MM.1S (cell line): ENCODE results near the gene ZNF681.

Experiments used
- DNase-seq: peaks from one replicate; pipeline ENCODE4 v3.0.0-alpha.2; 2015
- H2AFZ ChIP-seq: fragments of 300-600 bp; sonication (generic); 2 replicates; pipeline ENCODE4 v1.6.0; 2016; ENCODE audit warnings: antibody characterized with exemption, low read length
- H3F3A ChIP-seq: fragments of 300-600 bp; sonication (generic); 2 replicates; pipeline ENCODE4 v1.6.1; 2016; ENCODE audit warnings: mild to moderate bottlenecking, antibody characterized with exemption, low read length, moderate library complexity, mixed read lengths; ENCODE audit not compliant: insufficient read depth
- H3K27ac ChIP-seq: fragments of 300-600 bp; sonication (generic); 2 replicates; pipeline ENCODE4 v1.5.1; 2016; ENCODE audit warnings: mild to moderate bottlenecking, low read length
- H3K27me3 ChIP-seq: fragments of 300-600 bp; sonication (generic); replicated peaks from 2 replicates; pipeline ENCODE4 v1.6.0; 2016; ENCODE audit warnings: low read length; ENCODE audit not compliant: insufficient read depth
- H3K36me3 ChIP-seq: fragments of 300-600 bp; sonication (generic); replicated peaks from 2 replicates; pipeline ENCODE4 v1.6.1; 2016; ENCODE audit warnings: mild to moderate bottlenecking, low read length, mixed read lengths; ENCODE audit not compliant: insufficient read depth
- H3K4me1 ChIP-seq: fragments of 300-600 bp; sonication (generic); 2 replicates; pipeline ENCODE4 v1.6.1; 2016; ENCODE audit warnings: low read length, mixed read lengths
- H3K4me2 ChIP-seq: fragments of 300-600 bp; sonication (generic); 2 replicates; pipeline ENCODE4 v1.6.0; 2016; ENCODE audit warnings: low read depth, low read length
- H3K4me3 ChIP-seq: fragments of 300-600 bp; sonication (generic); 2 replicates; pipeline ENCODE4 v1.5.1; 2016; ENCODE audit warnings: low read length, mixed read lengths
- H3K79me2 ChIP-seq: fragments of 300-600 bp; sonication (generic); 2 replicates; pipeline ENCODE4 v1.6.1; 2016; ENCODE audit warnings: mixed run types, low read length, mixed read lengths
- H3K9ac ChIP-seq: fragments of 300-600 bp; sonication (generic); 2 replicates; pipeline ENCODE4 v1.6.1; 2016; ENCODE audit warnings: low read length, mixed read lengths
- H3K9me2 ChIP-seq: fragments of 300-600 bp; sonication (generic); replicated peaks from 2 replicates; pipeline ENCODE4 v1.6.1; 2016; ENCODE audit warnings: mild to moderate bottlenecking, low read length, mixed read lengths; ENCODE audit not compliant: insufficient read depth
- H3K9me3 ChIP-seq: fragments of 300-600 bp; sonication (generic); replicated peaks from 2 replicates; pipeline ENCODE4 v1.6.1; 2016; ENCODE audit warnings: mild to moderate bottlenecking, low read length, mixed read lengths; ENCODE audit not compliant: insufficient read depth
- H4K20me1 ChIP-seq: fragments of 300-600 bp; sonication (generic); 2 replicates; pipeline ENCODE4 v1.6.1; 2016; ENCODE audit warnings: mild to moderate bottlenecking, low read length, moderate library complexity, mixed read lengths; ENCODE audit not compliant: insufficient read depth
- EZH2 ChIP-seq: fragments of 300-600 bp; sonication (generic); optimal IDR thresholded peaks from 2 replicates; pipeline ENCODE3; 2017; ENCODE audit warnings: low read depth, mild to moderate bottlenecking, antibody characterized with exemption, low read length, mixed read lengths
- EZH2phosphoT487 ChIP-seq: fragments of 300-600 bp; sonication (generic); IDR thresholded peaks from 2 replicates; pipeline ENCODE4 v1.6.1; 2018; ENCODE audit warnings: antibody characterized with exemption, low read length
- TF ChIP-seq, protein P1 (sequence below): fragments of 300-600 bp; sonication (generic); IDR thresholded peaks from 2 replicates; pipeline ENCODE4 v1.5.1; 2016; ENCODE audit warnings: antibody characterized with exemption, low read length, mixed read lengths

The ZNF681 gene

GRCh38 chr19:23801803-23802202 is 43.1 kb upstream of the ZNF681 start:
- H3K9me3 ChIP-seq: no peaks in the 10 kb centered on the region
- peak overlapping the region; percentile 17; the same call in 1 of the 2 replicates for H3K9ac ChIP-seq
- no peaks in the 10 kb centered on the region for H3K9me2 ChIP-seq
- peak overlapping the region; percentile 65 for H2AFZ ChIP-seq
- H3K27ac ChIP-seq: peak overlapping the region; percentile 81; the same call in 1 of the 2 replicates
- H4K20me1 ChIP-seq: no peaks in the 10 kb centered on the region
- H3K27me3 ChIP-seq: no peaks in the 10 kb centered on the region
- H3K36me3 ChIP-seq: no peaks in the 10 kb centered on the region
- peak overlapping the region; percentile 37 for H3K4me3 ChIP-seq
- H3K4me1 ChIP-seq: 0 out of 2 replicates have a peak, but pooled peaks cover 4% of the 10 kb centered on the region
- no peaks in the 10 kb centered on the region for H3K79me2 ChIP-seq
- peak overlapping the region; percentile 45 for H3K4me2 ChIP-seq
- no peak for TF ChIP-seq EZH2
- TF ChIP-seq EZH2phosphoT487: no peak
- TF ChIP-seq, protein P1, sequence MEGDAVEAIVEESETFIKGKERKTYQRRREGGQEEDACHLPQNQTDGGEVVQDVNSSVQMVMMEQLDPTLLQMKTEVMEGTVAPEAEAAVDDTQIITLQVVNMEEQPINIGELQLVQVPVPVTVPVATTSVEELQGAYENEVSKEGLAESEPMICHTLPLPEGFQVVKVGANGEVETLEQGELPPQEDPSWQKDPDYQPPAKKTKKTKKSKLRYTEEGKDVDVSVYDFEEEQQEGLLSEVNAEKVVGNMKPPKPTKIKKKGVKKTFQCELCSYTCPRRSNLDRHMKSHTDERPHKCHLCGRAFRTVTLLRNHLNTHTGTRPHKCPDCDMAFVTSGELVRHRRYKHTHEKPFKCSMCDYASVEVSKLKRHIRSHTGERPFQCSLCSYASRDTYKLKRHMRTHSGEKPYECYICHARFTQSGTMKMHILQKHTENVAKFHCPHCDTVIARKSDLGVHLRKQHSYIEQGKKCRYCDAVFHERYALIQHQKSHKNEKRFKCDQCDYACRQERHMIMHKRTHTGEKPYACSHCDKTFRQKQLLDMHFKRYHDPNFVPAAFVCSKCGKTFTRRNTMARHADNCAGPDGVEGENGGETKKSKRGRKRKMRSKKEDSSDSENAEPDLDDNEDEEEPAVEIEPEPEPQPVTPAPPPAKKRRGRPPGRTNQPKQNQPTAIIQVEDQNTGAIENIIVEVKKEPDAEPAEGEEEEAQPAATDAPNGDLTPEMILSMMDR: no peak
- peaks cover 3% of the 10 kb centered on the region for H3F3A ChIP-seq
- DNase-seq: no peak

- no peaks in the 10 kb centered on the region for H3K27me3 ChIP-seq
- H3K4me2 ChIP-seq: peak overlapping the region; percentile 11; the same call in 1 of the 2 replicates
- no peaks in the 10 kb centered on the region for H3K9me3 ChIP-seq
- H3K9ac ChIP-seq: 0 out of 2 replicates have a peak overlapping the region, but pooled peaks have one; percentile 4
- no peaks in the 10 kb centered on the region for H4K20me1 ChIP-seq
- H3K4me1 ChIP-seq: 0 out of 2 replicates have a peak, but pooled peaks cover 4% of the 10 kb centered on the region
- no peak overlapping the region for H2AFZ ChIP-seq
- H3K4me3 ChIP-seq: no peak overlapping the region
- no peak for DNase-seq
- H3K27ac ChIP-seq: peak overlapping the region; percentile 81; the same call in 1 of the 2 replicates
- no peaks in the 10 kb centered on the region for H3K36me3 ChIP-seq
- H3K79me2 ChIP-seq: no peaks in the 10 kb centered on the region
- peaks cover 3% of the 10 kb centered on the region for H3F3A ChIP-seq
- TF ChIP-seq EZH2 (no peak), EZH2phosphoT487 (no peak)
- TF ChIP-seq, protein P1: no peak
- H3K9me2 ChIP-seq: no peaks in the 10 kb centered on the region
Measured at GRCh38 chr19:23800868-23801267, 42.2 kb upstream of the ZNF681 start.

DNA sequence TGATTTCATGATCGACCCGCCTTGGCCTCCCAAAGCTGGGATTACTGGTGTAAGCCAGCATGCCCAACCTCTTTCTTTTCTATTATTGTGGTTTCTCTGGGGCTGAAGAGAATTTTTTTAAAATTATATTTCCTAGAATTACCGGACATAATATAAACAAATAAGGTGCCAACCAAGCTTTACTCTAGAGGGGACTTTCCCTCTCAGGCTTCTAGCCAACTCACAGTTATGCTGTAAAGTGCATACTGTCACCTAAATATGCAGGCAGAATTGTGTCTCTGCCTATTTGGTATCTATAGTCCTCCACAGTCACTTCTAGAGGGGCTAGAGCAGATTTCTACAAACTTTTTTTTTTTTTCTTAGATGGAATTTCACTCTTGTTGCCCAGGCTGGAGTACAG is 41.6 kb upstream of the ZNF681 start:
- H2AFZ ChIP-seq: no peak overlapping the region
- peak overlapping the region; percentile 81; the same call in 1 of the 2 replicates for H3K27ac ChIP-seq
- no peaks in the 10 kb centered on the region for H3K36me3 ChIP-seq
- DNase-seq: no peak
- no peak overlapping the region; the same call in 1 of the 2 replicates for H3K4me2 ChIP-seq
- peaks cover 3% of the 10 kb centered on the region for H3F3A ChIP-seq
- 0 out of 2 replicates have a peak, but pooled peaks cover 4% of the 10 kb centered on the region for H3K4me1 ChIP-seq
- H3K9ac ChIP-seq: peak overlapping the region; percentile 18; the same call in 1 of the 2 replicates
- H3K4me3 ChIP-seq: no peak overlapping the region
- no peaks in the 10 kb centered on the region for H3K9me3 ChIP-seq
- H4K20me1 ChIP-seq: no peaks in the 10 kb centered on the region
- no peak for TF ChIP-seq EZH2phosphoT487
- TF ChIP-seq, protein P1: no peak
- TF ChIP-seq EZH2: no peak
- H3K27me3 ChIP-seq: no peaks in the 10 kb centered on the region
- H3K9me2 ChIP-seq: no peaks in the 10 kb centered on the region
- H3K79me2 ChIP-seq: no peaks in the 10 kb centered on the region
